Fibroblast of lung (primary cell): ENCODE results near the gene THEM4.

Experiments
- EZH2 ChIP-seq: IDR thresholded peaks from 2 replicates; pipeline ENCODE4 v1.5.1; 2012; ENCODE audit warnings: low read length, control low read depth, mild to moderate bottlenecking; ENCODE audit errors: missing control alignments
- TF ChIP-seq, protein P1 (sequence below), 2 donors: IDR thresholded peaks in 1 of 2; conservative IDR thresholded peaks in 1 of 2; 1 replicate in 1 of 2; 2 replicates in 1 of 2; pipeline ENCODE4 v1.5.1; 2011 to 2012; ENCODE audit warnings: low read length in 2 of 2, control low read depth in 1 of 2, inconsistent platforms in 1 of 2, low read depth in 1 of 2, mild to moderate bottlenecking in 1 of 2

GRCh38 chr1:151846062-151846568 is 63.2 kb downstream of the THEM4 start:
- TF ChIP-seq, protein P1, sequence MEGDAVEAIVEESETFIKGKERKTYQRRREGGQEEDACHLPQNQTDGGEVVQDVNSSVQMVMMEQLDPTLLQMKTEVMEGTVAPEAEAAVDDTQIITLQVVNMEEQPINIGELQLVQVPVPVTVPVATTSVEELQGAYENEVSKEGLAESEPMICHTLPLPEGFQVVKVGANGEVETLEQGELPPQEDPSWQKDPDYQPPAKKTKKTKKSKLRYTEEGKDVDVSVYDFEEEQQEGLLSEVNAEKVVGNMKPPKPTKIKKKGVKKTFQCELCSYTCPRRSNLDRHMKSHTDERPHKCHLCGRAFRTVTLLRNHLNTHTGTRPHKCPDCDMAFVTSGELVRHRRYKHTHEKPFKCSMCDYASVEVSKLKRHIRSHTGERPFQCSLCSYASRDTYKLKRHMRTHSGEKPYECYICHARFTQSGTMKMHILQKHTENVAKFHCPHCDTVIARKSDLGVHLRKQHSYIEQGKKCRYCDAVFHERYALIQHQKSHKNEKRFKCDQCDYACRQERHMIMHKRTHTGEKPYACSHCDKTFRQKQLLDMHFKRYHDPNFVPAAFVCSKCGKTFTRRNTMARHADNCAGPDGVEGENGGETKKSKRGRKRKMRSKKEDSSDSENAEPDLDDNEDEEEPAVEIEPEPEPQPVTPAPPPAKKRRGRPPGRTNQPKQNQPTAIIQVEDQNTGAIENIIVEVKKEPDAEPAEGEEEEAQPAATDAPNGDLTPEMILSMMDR (conservative IDR thresholded peaks at IDR 0.05 in 1 of 2, IDR thresholded peaks at IDR 0.05 in 1 of 2; ENCODE audit: low read depth in 1 of 2, low read length in 2 of 2) = no peak
- TF ChIP-seq EZH2 = no peak
